GM12891 (cell line): Measurements from ENCODE around the gene HOXB6.

Experiments used
- DNase-seq: peaks from one replicate; pipeline ENCODE4 v3.0.0; 2011; ENCODE audit warnings: low spot score; ENCODE audit not compliant: insufficient read length
- FAIRE-seq: peaks from 2 replicates; lab custom pipeline; 2011; peaks lifted over from hg19 to GRCh38; lab: Jason Lieb, UNC
- PAX5 ChIP-seq: IDR thresholded peaks from 2 replicates; pipeline ENCODE4 v1.6.1; 2011; ENCODE audit warnings: low read length, moderate library complexity, mild to moderate bottlenecking; ENCODE audit not compliant: insufficient read depth, severe bottlenecking
- POLR2A ChIP-seq: IDR thresholded peaks from 2 replicates; pipeline ENCODE4 v1.6.1; 2011; ENCODE audit warnings: low read depth, low read length, control low read depth
- POLR2AphosphoS5 ChIP-seq: IDR thresholded peaks from 2 replicates; pipeline ENCODE4 v1.6.1; 2011; ENCODE audit warnings: low read depth, low read length, control low read depth
- POU2F2 ChIP-seq: IDR thresholded peaks from 2 replicates; pipeline ENCODE4 v1.6.1; 2011; ENCODE audit warnings: low read depth, mild to moderate bottlenecking, control low read depth, low read length, moderate library complexity
- SPI1 ChIP-seq: IDR thresholded peaks from 2 replicates; pipeline ENCODE4 v1.6.1; 2011; ENCODE audit warnings: low read depth, low read length, control low read depth
- TAF1 ChIP-seq: IDR thresholded peaks from 2 replicates; pipeline ENCODE4 v1.6.1; 2011; ENCODE audit warnings: low read depth, low read length, control low read depth

The HOXB6 gene

DNA sequence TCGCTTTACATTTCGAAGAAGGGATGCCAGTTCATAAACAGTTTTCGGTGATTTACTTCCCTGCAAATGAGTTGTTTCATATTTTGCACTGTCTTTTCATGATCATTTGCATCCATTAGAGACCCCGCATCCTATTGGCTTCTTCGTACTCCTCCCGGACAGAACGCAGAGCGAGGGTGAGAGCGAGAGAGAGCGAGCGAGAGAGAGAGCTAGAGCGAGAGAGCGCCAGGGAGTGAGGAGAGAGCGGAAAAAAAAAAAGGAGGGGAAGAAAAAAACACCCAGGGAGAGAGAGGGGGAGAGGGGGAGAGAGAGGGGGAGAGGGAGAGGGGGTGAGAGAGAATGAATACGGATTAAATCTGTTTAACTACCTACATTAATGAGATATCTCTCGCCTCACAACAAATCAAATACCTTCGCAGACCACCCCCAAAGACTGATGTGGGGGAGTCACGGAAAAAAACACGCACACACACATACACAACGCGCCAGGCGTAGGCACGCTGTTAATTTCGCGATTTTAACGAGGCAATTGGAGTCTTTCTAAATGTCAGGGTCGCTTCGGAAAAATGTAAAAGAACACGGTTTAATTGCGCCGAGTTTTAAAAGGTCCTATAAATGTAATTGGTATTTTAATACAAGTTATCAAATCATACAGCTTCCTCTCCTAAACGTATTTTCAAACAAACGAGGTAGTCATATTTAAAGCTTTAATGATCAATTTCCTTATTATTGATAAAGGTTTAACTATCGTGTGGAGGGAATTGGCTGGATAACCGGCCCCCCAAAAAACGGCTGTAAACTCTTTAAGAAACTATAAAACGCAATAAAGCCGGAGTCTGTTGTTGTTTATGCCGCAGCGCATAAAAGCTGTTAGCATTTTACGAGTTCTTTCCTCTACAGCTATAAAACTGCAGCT, 10.5 kb upstream of the HOXB6 start, which contains the start of gene HOXB8:
TSS of gene HOXB8 (minus strand) at position 246 of the 916 bp plus-strand sequence. CDS start 588 bp downstream, outside the sequence.
- TF ChIP-seq POLR2A = no peak
- no peak for TF ChIP-seq POLR2AphosphoS5
- TF ChIP-seq POU2F2 = no peak
- no peak for TF ChIP-seq PAX5
- TF ChIP-seq TAF1 = no peak
- TF ChIP-seq SPI1 = no peak
- DNase-seq (no peak), FAIRE-seq (no peak)

DNA sequence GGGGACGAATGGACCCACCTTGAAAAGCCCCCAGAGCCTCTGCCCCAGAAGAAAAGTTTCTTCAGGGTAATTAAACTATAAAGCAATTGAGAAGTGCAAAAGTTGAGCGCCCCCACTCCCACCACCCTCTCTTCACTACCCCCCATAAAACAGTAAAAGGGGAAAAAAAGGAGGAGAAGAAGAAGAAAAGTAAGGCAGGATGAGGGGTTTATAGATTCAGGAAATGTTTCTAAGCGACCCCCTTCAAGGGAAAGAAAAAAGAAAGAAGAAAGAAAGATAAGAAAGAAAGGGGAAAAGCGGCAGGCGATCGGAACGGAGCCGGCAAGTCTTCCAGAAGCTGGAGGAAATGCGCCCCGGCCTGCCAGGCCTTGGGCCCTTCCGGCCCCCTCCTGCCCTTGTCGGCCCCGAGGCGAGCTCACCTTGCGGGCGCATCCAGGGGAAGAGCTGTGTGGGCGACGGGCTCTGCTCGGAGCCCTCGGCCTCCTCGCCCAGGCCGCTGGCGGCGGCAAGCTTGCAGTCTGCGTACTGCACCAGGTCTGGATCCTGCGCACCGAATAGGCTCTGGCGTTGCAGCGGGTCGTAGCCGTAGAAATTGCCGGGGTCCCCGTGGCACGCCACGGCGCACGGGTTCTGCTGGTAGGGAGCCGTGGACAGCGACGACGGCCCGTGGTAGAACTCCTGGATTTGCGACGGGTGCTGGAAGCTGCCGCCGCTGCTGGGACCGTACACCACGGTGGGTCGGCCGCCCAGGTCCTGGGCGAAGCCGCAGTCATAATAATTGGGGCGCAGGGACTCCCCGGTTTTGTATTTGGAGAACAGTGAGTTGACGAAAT, 9.3 kb upstream of the HOXB6 start:
- FAIRE-seq = no peak
- no peak for TF ChIP-seq PAX5
- no peak for TF ChIP-seq TAF1
- no peak for TF ChIP-seq SPI1
- no peak for TF ChIP-seq POLR2A
- no peak for TF ChIP-seq POLR2AphosphoS5
- TF ChIP-seq POU2F2 = no peak
- no peak for DNase-seq

GRCh38 chr17:48612854-48613691, 8.3 kb upstream of the HOXB6 start:
- DNase-seq (no peak), FAIRE-seq (peak; percentile 23)
- TF ChIP-seq POLR2AphosphoS5 = no peak
- TF ChIP-seq POLR2A = no peak
- no peak for TF ChIP-seq TAF1
- no peak for TF ChIP-seq PAX5
- no peak for TF ChIP-seq POU2F2
- no peak for TF ChIP-seq SPI1

GRCh38 chr17:48612456-48612853, 7.7 kb upstream of the HOXB6 start:
- TF ChIP-seq POLR2A = no peak
- TF ChIP-seq PAX5 = no peak
- TF ChIP-seq SPI1 = no peak
- no peak for TF ChIP-seq POU2F2
- TF ChIP-seq TAF1 = no peak
- no peak for TF ChIP-seq POLR2AphosphoS5
- no peak for DNase-seq
- no peak for FAIRE-seq

- FAIRE-seq = peak; percentile 74
- no peak for TF ChIP-seq PAX5
- TF ChIP-seq POU2F2 = no peak
- TF ChIP-seq TAF1 = no peak
- TF ChIP-seq POLR2AphosphoS5 = no peak
- TF ChIP-seq POLR2A = no peak
- TF ChIP-seq SPI1 = no peak
- no peak for DNase-seq
Measured at GRCh38 chr17:48611681-48612455, 7.1 kb upstream of the HOXB6 start.

GRCh38 chr17:48611213-48611612, 6.4 kb upstream of the HOXB6 start:
- DNase-seq (no peak), FAIRE-seq (no peak)
- TF ChIP-seq POLR2A = no peak
- no peak for TF ChIP-seq POLR2AphosphoS5

DNA sequence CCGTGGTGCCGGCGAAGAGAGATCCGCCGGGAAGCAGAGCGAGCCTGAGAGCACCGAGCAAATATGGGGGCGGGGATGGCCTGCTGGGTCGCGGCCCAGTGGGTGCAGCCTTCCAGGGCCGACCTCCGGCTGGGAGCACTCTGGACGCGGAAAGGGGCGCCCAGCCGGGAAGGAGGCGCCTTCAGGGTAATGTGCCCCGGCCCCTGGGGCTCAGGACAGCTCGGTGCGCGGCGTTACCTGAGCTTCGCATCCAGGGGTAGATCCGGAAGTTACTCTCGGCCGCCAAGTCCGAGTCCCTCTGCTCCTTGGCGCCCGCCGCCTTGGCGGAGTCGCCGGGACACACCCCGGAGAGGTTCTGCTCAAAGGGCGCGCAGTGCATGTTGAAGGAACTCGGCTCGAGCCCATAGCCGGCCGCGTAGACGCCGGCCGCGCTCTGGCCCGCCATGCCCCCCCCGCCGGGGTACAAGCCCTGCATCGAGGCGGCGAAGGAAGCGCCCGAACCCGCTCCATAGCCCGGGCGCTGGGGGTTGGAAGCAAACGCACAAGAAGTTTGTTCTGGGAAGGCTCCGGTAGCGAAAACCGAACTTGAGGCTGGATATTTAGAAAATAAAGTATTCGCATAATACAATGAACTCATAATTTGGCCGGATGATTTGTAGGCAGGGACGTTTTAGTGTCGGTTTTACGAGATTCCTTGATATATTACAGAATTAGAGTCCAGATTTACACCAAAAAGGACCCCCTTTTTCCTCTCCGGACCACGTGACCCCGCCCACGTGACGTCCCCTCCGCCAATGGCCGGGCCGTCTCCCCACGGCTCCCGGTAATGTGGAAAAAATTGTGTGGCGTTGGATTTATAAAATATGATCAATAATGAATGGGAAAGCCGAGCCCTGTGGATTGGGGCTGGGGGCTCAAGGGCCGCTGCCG, 5.8 kb upstream of the HOXB6 start, which contains the start of gene HOXB7:
TSS of gene HOXB7 (minus strand) at position 736 of the 930 bp plus-strand sequence. CDS start at position 637, 99 bp downstream.
- DNase-seq = no peak
- peak; percentile 88 for FAIRE-seq
- TF ChIP-seq POLR2AphosphoS5 (no peak), SPI1 (no peak), PAX5 (no peak), POU2F2 (no peak), POLR2A (no peak; the same call in 1 of the 2 replicates), TAF1 (no peak)

DNA sequence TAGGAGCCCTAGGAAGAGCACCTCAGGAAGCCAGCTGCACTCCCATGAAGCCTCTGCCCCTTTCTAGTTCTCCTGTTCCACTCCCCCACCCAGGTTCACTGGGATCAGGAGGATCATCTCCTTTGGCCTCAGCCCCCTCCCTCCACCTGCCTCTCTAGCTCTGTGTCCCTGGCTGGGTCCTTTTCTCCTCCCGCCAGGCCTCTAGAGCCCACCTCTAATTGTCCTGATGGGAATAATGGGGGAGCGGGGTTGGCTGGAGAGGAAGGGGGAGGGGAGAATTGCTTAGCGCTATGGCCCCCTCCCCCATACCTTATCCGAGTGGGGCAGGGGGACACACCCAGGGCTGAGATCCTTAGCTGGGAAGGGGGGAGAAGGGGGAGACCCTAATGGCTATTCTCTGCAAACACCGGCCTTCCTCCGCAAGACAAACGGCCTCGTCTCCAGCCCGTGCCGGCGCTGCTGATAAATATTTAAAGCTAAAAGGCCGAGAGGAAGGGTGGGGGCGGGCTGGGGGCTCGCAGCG, 5.0 kb upstream of the HOXB6 start:
- FAIRE-seq (no peak), DNase-seq (no peak)
- TF ChIP-seq TAF1 = no peak
- no peak for TF ChIP-seq POU2F2
- no peak for TF ChIP-seq PAX5
- TF ChIP-seq SPI1 = no peak
- TF ChIP-seq POLR2A = no peak
- no peak for TF ChIP-seq POLR2AphosphoS5
